Measurements from ENCODE around the gene ABTB1. TPM values are rescaled to one million over a fixed set of nuclear protein-coding genes. Genes with fewer than 3 reads are reported as not detected.
"Not testable (repeated sequence)": the region's sequence is repeated elsewhere in the genome, so short reads cannot be mapped to it uniquely, and the experiment has no call there.

Gene ABTB1
- polyA plus RNA-seq, 3 donors, result 20.0 to 28.2 (median 21.8) TPM

DNA sequence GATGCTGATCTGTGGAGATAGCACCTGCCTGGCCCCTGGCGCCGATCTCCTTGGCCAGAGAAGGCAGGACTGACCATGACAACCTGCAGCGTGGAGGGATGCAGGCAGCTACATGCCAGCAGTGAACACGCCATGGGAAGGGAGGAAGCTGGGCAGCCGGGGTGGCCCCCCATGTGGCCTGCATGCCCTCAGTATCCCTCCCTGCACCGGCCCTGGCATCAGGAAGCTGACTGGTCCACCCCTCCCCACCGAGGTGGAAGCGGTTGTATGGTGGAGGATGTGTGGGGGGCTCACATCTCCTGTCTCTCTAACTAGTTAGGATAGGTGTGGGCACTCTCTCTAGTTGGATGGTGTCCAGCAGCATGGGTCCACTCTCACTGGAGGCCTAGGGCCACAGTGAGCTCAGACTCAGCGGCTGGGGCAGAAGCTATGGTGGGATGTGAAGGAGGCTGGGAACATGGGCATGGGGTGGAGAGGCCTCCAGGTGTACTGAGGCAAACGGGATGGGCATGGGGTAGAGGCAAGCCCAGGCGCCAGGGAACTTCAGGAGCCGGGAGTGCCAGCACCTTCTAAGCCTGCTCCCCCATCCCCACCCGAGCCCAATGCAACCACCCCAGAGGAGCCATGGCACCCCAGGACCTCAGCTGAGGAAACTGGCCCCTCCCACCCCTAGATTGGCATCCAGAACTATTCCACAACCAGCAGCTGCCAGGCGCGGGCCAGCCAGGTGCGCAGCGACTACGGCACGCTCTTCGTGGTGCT lies 1.8 kb upstream of the ABTB1 start:
- no peak for DNase-seq

DNA sequence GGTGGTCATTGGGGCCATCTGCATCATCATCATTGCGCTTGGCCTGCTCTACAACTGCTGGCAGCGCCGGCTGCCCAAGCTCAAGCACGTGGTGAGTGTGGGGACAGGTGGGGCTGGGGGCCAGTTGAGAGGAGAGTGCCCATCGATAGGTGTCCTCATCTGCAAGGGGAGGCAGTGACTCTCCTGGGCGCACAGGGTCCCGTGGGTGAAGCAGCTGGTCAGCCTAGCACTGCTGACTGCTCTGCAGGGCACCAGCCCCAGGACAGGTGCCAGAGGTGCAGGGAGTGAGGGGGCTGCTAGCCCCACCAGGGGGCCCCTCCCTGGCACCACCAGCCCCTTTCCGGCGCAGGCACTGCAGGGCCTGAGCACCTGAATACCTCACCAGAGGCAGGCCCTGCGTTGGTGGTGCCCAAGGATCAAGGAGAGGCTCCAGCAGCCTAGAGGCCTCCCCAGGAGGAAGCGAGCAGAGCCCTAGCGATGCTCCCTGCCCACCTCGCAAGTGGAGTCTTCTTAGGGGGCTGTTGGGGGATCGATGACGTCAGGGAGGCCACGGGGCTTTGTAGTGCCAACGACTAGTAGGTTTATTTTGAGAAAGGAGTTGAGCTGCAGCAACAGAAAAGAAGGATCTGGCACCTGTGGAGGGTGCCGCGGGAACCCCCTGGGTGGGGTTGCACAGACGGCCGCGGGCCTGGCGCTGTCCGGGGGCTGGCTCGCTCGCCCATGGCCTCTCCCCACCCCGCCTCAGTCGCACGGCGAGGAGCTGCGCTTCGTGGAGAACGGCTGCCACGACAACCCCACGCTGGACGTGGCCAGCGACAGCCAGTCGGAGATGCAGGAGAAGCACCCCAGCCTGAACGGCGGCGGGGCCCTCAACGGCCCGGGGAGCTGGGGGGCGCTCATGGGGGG lies 976 bp upstream of the ABTB1 start:
- no peak for DNase-seq

DNA sequence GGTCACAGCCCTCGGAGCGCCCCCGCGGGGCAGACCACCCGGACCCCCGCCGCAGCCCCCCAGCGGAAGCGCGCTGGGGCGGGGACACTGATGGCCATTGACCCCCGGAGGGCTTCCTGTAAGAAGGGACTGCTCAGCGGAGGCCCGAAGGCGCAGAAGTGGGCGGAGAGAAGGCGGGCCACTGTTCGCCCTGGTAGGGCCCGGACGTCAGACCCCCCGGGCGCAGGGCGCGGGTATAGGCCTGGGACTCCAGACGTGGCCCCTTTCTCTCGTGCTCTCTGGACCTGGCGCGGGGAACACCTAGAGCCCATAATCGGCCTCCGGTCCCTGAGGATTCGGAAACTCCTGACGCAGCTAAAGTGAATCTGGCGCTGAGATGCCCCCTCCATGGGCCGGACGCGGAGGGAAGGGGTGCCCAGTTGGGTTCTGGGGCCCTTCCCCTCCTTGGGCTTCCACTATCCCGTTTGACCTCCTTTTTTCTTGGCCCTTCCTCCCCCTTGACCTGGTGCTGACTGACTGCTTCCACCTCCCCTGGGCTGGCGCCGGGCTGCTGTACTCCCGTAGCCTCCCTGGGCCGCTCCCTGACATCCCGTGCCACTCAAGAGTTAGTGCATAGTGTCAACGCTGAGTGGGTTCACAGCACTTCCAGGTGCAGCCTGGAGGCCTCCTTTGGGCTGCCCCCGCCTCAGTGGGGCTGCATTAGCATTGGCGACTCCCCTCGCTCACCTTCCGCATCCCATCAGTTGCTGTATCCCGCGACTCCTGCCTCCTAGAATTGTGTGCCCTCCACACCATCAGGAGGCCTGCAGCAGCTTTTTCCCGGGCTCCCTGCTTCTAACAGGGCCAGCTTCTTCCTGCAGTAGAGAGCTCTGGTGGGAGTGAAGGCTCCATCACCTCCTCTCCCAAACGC lies 694 bp downstream of the ABTB1 start:
- DNase-seq, result no peak

DNA sequence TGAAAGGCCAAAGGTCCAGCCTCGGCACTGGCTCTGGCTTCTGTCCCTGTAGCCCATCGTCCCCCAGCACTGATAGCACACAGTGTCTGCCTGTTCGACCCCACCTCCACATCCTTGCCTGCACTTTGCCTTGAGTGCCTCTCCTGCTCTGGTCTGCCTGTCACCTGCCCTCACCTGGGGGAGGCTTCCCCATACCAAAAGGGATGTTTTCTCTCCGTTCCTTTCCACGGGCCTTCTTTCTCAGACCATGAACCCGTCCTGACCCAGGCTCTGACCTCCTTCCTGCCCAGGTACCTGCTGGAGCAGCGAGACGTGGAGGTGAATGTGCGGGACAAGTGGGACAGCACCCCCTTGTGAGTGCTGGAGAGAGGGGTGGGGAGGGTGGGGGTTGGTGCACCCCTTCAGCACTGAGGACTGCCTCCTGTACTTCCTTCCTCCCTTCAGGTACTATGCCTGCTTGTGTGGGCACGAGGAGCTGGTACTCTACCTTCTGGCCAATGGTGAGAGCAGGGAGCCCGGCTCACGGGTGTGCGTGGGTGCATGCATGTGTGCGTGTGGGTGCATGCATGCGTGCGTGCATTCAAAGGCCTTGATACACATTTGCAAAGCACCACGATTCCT lies 1.5 kb downstream of the ABTB1 start:
- DNase-seq, result no peak

DNA sequence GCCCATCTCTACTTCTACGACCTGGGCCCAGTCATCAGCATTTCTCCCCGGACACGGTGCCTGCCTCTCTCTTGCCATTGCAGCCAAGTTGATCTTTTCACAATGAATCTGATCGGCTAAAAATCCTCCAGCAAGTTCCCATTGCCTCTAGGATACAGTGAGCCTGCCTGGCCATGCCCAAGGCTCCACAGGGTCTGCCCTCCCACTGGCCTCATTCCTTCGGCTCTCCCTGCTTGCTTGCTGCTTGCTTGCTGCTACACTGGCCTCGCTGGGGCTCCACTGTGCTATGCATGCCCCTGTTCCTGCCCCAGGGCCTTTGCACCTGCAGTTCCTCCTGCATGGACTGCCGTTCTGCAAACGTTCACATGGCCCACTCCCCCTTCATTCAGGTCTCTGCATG lies 2.0 kb downstream of the ABTB1 start:
- DNase-seq, result no peak

DNA sequence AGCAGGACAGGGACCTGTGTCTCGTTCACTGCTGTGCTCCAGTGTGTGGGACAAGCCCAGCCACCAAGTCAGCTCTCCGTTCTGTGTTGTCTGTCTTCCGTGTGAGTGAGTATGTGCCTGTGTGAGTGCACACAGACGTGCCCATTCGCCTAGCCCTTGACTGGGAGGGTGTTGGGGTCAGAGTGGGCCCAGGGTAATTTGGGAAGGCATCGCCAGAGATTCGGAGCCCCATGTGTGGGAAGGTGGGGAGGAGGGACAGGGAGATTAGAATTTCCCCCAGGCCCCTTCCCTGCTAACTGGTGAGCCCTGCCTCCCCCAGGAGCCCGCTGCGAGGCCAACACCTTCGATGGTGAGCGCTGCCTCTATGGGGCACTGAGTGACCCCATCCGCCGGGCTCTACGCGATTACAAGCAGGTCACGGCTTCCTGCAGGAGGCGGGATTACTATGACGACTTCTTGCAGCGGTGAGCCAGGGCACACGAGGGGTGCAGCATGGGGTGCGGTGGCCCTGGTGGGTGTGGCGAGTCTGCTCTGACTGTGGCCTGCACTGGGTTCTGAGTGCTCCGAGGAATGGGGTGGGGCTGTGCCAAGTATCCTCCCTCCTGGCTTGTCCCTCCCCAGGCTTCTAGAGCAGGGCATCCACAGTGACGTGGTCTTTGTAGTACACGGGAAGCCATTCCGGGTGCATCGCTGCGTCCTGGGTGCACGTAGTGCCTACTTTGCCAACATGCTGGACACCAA lies 3.1 kb downstream of the ABTB1 start:
- no peak for DNase-seq

DNA sequence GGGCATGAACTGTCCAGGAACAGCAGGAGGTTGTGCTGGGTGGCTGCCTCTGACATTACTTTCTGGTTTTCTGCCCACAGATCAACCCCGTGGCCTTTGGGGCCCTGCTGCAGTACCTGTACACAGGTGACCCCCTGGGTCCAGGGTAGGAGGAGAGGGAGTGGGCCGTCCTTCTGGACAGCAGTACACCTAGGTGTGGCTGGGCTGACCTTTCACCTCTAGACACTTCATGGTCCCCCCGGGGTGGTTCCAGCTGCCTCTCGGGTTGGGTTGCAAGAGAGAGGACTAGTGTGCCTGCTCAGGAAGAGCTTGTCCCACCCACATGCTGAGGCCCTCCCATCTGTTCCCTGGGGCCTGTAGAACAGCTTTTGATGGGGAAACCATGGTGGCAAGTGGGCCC lies 3.7 kb downstream of the ABTB1 start:
- no peak for DNase-seq

DNA sequence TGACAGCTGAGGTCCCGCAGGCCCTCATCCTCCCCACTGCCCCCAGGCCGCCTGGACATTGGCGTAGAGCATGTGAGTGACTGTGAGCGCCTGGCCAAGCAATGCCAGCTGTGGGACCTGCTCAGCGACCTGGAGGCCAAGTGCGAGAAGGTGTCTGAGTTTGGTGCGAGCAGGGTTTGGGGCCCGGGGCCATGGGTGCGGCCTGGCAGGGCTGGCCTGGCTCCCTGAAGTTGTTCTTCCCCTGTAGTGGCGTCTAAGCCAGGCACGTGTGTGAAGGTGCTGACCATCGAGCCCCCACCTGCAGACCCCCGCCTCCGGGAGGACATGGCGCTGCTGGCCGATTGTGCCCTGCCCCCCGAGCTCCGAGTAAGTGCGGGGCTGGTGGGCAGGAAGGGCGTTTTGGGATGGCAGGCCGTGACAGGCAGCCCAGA lies 4.2 kb downstream of the ABTB1 start:
- no peak for DNase-seq

DNA sequence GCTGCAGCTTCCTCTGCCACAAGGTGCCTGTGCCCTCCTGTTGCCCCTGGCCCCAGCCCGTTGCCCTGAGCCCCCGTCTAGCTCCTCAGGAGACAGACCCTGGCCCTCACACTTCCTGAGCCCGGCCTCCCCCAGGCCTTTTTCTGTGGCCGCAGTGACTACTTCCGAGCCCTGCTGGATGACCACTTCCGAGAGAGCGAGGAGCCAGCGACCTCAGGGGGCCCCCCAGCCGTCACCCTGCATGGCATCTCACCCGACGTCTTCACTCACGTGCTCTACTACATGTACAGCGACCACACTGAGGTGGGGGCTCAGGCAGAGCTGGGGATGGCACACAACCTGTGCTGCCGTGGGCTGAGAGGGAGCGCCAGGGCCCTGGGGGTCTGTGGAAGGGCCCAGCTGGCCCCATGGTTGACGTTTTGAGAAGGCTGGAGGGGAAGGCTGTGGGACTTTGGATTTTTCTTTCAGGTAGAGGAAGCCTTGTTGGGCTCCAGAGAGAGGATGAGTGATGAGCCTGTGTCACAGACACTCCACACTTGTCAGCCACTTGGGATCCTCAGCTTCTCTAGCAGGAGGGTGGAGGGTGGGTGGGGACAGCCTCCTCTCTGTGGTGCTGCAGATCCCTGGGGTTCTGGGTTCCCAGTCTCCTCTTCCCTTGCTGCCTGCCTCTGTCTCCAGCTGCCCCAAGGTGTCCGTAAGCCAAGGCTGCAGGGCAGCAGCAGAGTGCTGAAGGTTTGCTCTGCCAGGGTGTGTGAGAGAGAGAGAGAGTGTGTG lies 5.0 kb downstream of the ABTB1 start:
- no peak for DNase-seq

DNA sequence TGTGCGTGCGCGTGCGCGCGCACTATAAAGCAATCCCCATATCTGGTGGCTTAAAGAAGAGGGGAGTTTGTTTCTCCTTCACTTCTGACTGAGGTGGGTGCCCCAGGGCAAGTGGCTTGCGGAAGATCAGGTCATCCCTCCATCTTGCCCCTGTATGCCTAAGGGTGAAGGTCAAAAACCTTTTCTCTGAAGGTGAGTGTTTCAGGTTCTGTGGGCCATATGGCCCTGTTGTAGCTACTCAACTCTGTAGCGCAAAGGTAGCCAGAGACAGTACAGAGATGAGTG lies 5.5 kb downstream of the ABTB1 start:
- no peak for DNase-seq

DNA sequence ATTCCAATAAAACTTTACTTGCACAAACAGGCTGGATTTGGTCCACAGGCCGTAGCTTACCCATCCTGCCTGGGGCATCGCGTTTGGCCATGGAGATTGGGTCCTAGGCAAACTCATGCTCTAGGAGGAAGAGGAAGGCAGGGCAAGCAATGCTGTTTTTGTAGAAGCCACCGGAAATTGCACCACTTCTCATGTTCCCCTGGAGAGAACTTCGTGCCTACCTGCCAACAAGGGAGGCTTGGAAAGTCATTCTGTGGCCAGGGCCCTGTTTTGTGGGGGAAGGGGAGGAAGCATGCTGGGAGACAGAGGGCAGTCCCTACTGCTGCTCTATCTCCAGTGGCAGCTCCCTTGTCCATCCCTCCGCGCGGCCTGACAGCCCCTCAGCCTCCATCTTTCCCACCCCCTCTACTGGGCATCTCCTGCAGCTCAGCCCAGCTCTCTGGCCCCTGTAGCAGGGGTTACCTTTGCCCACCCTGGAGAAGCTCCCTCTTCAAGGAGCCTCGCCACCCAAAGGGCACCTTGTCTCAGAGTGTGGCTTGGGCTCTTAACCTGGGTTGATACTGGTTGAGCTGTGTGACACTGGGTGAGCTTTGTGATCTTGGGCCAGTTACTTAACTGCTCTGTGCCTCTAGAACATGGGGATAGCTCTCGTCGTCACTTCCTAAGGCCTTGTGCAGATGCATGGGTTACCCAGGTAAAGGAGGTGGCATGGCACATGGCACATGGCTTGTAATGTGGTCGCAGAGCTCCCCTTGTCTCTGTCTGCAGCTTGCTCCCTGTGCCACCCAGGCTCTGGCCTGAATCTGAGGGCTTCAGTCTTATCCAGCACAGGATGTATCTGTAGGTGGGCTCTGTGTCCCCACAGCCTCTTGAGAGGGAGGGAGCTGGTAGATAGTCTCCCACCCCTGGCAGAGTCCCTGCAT lies 6.1 kb downstream of the ABTB1 start:
- no peak for DNase-seq

DNA sequence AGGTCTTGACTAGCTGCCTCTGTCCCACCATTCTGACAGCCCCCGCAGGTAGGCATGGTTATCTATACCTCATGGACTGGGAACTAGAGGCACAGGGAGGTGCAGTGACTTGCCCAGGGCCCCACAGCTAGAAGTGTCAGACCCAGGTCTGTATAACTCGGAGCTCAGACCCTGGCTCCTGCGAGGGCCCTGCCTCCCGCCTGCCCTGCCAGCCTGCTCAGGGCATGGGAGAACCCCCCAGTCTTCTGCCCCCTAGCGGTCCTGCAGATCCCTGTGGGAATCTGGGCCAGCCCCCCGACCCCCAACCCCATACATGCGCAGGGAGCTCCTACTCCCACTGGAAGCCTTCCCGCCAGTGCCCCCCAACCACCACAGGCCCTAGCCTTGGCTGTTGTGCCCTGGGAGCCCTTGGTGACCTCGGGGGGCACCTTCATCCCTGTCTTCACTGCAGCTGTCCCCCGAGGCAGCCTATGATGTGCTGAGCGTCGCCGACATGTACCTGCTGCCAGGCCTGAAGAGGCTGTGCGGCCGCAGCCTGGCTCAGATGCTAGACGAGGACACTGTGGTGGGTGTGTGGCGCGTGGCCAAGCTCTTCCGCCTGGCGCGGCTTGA lies 6.9 kb downstream of the ABTB1 start:
- no peak for DNase-seq

DNA sequence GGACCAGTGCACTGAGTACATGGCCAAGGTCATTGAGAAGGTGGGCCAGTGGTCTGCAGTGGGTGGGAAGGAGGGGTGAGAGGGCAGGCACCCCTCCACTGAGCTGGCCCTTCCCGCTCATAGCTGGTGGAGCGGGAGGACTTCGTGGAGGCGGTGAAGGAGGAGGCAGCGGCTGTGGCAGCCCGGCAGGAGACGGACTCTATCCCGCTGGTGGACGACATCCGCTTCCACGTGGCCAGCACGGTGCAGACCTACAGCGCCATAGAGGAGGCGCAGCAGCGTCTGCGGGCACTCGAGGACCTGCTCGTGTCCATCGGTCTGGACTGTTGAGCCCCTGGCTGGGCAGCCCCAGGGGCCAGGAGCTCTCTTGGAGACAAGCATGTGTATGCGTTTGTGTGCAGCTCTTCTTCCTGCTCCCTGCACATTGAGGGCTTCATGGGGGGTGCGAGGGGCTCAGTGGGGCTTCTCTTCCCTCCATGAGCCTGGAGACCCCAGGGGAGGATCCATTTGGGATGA lies 7.5 kb downstream of the ABTB1 start:
- no peak for DNase-seq

DNA sequence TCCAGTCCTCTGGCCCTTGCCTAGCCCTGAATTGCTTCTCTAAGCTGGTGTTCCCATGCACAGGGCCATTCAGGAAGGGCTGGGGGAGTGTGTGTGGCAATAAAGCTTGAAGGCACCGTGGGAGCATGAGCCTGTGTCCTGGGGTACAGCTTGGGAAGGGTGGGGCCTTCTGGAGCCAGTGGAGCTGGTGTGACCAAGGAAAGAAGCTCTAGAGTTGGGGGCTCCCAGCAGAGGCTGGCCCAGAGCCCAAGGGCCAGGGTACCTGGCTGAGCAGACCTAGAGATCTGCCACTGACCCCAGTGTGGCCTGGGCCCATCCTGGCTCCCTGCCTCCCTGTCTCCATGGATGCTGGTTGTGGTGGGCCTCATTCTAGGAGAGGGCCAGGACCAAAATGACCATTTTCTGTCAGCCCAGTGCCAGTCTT lies 8.1 kb downstream of the ABTB1 start:
- DNase-seq, result no peak

DNA sequence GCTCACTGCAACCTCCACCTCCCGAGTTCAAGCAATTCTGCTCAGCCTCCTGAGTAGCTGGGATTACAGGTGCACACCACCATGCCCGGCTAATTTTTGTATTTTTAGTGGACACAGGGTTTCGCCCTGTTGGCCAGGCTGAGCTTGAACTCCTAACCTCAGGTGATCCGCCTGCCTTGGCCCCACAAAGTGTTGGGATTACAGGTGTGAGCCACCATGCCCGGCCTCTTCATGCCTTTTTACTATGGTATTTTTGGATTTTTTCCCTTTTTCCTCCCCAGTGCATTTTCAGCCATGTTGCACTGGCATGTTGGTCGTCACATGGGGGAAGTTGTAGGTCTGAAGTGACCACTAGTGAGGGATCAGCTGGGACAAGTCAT lies 9.4 kb downstream of the ABTB1 start:
- DNase-seq, result not testable (repeated sequence)

DNA sequence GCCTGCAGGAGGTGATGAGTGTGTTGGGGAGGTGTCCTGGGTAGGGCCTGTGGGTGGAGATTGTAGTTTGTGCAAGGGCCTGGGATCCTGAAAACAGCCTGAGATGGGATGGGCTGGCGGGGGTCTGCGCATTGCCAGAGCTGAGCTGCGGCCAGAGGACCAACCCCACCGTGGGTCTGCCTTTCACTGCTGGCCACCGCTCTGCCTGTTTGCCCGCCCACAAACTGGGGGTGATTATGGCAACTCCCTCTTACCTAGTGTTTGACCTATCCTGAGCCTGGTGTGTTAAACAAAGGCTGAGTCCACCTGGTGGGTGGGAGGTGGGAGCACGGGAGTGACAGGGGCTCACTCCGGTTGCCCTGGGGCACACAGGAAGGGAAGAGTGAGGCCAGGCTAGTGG lies 9.8 kb downstream of the ABTB1 start:
- DNase-seq, result no peak

DNA sequence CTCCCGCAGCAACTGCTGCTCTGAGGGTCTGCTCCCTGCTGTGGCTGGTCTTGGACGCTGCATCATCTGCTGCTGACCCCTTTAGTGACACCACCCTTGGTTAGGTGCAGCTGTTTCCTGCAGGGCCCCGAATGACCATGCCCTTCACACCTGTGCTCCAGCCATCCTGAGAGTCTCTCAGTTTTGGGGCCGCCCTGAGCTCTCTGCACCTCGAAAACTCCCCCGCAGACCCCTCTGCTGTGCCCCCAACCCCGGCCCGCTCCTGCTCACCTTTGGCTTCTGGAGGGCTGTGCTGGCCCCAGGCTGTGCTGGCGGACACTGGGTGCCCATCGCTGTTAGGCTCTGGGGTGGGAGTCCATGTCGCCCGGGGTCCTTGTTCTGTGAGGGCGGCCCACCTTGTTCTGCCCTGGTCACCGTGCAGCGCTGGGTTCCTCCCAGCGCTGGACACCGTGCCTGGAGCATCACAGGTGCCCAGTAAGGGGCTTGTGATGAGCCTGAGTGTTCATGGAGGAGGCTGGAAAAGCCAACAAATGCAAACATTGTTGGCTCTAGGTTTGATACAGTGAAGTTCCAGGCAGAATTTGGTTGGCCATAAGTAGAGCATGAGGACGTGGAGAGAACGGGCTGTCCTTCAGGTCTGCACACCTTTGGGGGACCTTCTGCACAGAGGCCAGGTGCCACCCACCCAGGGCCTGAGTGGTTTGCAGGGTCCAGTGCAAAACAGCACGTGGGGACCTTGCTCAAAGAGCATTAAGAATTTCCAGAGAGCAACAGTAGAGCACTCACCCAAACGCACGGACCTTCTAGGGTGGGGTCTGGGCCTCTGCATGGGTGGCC lies 12.3 kb downstream of the ABTB1 start:
- DNase-seq, result no peak

Data from renal pelvis (tissue), 4 donors.